ENCODE data around the gene RIGI. TPM values are rescaled to one million over a fixed set of nuclear protein-coding genes. Genes with fewer than 3 reads are reported as not detected.

Gene RIGI
- total RNA-seq, 4 donors from 2014 or later, result 7.9 to 10.3 (median 10.2) TPM

DNA sequence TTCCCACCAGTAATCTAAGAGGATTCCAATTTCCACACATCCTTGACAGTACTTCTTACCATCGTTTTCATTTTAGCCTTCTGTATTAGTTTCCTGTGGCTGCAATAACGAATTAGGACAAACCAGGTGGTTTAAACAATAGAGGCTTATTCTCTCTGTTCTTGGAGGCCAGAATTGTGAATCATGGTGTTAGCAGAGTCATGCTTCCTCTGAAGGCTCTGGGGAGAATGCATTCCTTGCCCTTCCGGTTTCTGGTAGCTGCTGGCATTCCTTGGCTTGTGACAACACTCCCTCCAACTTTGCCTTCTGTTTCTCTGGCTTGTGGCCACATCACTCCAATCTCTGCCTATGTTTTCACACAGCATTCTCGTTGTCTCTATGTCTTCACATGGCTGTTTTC is 23.5 kb downstream of the RIGI start:
- H3K4me3 ChIP-seq (replicated peaks in 1 of 3), result no peak overlapping the region
- no peaks in the 10 kb centered on the region for H3K9me3 ChIP-seq
- intact Hi-C loops (cut with DNase I), result no loop called here
- H3K27ac ChIP-seq, result no peak overlapping the region
- DNase-seq, result no peak
- H3K36me3 ChIP-seq, result peaks cover 0 to 3% of the 10 kb centered on the region in 2 donors
- H3K27me3 ChIP-seq, result no peaks in the 10 kb centered on the region
- WGBS, 2 donors, result 75 to 79% methylated on average over 4 of the region's 4 CpGs
- no peaks in the 10 kb centered on the region for H3K4me1 ChIP-seq
- TF ChIP-seq POLR2A (IDR thresholded peaks at IDR 0.05), result no peak
- TF ChIP-seq, protein P1, sequence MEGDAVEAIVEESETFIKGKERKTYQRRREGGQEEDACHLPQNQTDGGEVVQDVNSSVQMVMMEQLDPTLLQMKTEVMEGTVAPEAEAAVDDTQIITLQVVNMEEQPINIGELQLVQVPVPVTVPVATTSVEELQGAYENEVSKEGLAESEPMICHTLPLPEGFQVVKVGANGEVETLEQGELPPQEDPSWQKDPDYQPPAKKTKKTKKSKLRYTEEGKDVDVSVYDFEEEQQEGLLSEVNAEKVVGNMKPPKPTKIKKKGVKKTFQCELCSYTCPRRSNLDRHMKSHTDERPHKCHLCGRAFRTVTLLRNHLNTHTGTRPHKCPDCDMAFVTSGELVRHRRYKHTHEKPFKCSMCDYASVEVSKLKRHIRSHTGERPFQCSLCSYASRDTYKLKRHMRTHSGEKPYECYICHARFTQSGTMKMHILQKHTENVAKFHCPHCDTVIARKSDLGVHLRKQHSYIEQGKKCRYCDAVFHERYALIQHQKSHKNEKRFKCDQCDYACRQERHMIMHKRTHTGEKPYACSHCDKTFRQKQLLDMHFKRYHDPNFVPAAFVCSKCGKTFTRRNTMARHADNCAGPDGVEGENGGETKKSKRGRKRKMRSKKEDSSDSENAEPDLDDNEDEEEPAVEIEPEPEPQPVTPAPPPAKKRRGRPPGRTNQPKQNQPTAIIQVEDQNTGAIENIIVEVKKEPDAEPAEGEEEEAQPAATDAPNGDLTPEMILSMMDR (IDR thresholded peaks at IDR 0.05), result no peak

DNA sequence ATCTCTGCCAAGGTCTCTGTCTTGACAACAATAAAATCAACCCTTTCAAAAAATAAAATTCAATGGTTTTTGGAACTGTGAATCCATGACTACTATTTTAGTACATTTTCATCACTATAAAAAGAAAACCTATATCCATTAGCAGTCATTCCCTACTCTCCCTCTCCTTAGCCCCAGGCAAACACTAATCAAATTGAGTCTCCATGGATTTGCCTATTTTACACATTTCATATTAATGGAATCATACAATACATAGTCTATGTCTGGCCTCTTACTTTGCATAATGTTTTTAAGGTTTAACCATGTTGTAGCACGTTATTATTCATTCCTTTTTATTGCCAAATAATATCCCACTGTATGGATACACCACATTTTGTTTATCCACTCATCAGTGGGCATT is 24.1 kb downstream of the RIGI start:
- Histone ChIP-seq H3K4me1 (no peaks in the 10 kb centered on the region), H3K27me3 (no peaks in the 10 kb centered on the region), H3K4me3 (replicated peaks in 1 of 3) (no peak overlapping the region), H3K27ac (no peak overlapping the region), H3K9me3 (no peaks in the 10 kb centered on the region), H3K36me3 (peaks cover 0 to 3% of the 10 kb centered on the region in 2 donors)
- no peak for DNase-seq
- whole genome bisulfite sequencing, 2 donors, result 88 to 96% methylated on average over 1 of the region's 1 CpG
- intact Hi-C loops (cut with DNase I), result no loop called here
- no peak for TF ChIP-seq POLR2A (IDR thresholded peaks at IDR 0.05)
- TF ChIP-seq, protein P1 (IDR thresholded peaks at IDR 0.05), result no peak

DNA sequence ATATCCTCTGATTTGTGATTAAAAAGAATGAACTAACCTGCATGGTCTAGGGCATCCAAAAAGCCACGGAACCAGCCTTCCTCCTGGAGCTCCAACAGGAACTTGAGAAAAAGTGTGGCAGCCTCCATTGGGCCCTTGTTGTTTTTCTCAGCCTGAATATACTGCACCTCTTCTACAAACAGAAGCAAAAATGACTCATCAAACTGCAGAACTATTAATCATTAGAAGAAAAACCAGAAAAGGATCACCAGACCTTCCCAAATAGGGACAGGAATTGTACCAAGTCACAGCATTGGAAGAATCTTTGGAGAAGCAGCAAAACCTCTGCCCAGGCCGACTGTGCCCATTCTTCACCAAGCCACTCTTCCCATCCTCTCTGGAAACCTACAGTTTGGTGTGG is 25.2 kb downstream of the RIGI start:
- 86 to 94% methylated on average over 2 of the region's 2 CpGs for WGBS, 2 donors
- Histone ChIP-seq H3K4me3 (replicated peaks in 1 of 3) (no peak overlapping the region), H3K4me1 (no peaks in the 10 kb centered on the region), H3K27me3 (no peaks in the 10 kb centered on the region), H3K9me3 (no peaks in the 10 kb centered on the region), H3K36me3 (peaks cover 0 to 3% of the 10 kb centered on the region in 2 donors), H3K27ac (no peak overlapping the region)
- intact Hi-C loops (cut with DNase I), result no loop called here
- DNase-seq, result no peak
- no peak for TF ChIP-seq POLR2A (IDR thresholded peaks at IDR 0.05)
- TF ChIP-seq, protein P1 (IDR thresholded peaks at IDR 0.05), result no peak

DNA sequence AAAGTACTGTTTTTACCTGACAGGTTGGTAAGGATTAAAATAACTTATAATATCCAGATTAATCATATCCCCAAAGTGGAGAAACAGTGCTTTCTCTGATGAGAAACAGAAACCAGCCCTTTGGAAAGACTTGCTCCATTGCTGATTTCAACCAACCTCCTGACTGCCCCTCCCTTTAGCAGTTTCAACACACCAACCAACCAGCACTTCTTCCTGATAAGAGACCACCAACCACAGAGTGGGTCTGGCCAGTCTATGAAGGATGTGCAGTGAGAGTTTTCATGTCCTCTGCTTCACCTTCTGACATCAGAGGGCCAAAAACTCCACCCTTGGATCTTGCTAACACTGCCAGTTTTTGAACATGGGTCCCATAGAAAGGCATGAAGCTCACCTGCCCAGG is 28.1 kb downstream of the RIGI start:
- no peak for DNase-seq
- H3K4me3 ChIP-seq (replicated peaks in 1 of 3), result no peak overlapping the region
- no peaks in the 10 kb centered on the region for H3K4me1 ChIP-seq
- no peaks in the 10 kb centered on the region for H3K27me3 ChIP-seq
- intact Hi-C loops (cut with DNase I), result no loop called here
- TF ChIP-seq POLR2A (IDR thresholded peaks at IDR 0.05), result no peak
- TF ChIP-seq, protein P1 (IDR thresholded peaks at IDR 0.05), result no peak
- H3K27ac ChIP-seq, result no peak overlapping the region
- H3K9me3 ChIP-seq, result no peaks in the 10 kb centered on the region
- H3K36me3 ChIP-seq, result peaks cover 0 to 3% of the 10 kb centered on the region in 2 donors

DNA sequence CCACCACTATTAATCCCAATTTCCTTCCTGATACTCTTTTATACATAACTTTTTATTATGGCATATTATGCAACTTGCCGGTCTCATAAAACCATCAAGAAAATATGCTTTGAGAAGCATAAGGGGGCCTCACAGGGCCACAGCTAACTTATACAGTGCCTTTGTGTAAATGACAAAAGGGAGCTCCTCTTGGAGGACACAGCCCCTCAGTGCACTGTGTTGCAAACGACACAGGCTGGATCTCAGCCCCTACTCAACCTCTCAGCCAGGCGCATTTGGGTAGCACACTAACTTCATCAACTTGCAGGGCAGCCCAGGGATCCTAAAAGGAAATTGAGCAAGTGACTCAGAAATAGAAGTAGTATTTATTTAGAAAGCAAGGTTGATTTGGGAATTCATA is 35.4 kb downstream of the RIGI start:
- WGBS, 2 donors, result 82 to 85% methylated on average over 3 of the region's 3 CpGs
- H3K9me3 ChIP-seq, result no peaks in the 10 kb centered on the region
- H3K27me3 ChIP-seq, result no peaks in the 10 kb centered on the region
- TF ChIP-seq, protein P1 (IDR thresholded peaks at IDR 0.05), result no peak
- TF ChIP-seq POLR2A (IDR thresholded peaks at IDR 0.05), result no peak
- no peak overlapping the region for H3K4me3 ChIP-seq (replicated peaks in 1 of 3)
- intact Hi-C loops (cut with DNase I), result no loop called here
- H3K27ac ChIP-seq, result no peak overlapping the region
- H3K4me1 ChIP-seq, result no peaks in the 10 kb centered on the region
- DNase-seq, result no peak
- peaks cover 8 to 9% of the 10 kb centered on the region in 2 donors for H3K36me3 ChIP-seq

All from thyroid gland (tissue), 4 donors.